ENCODE data around the gene HOXC12. TPM values are rescaled to one million over a fixed set of nuclear protein-coding genes. Genes with fewer than 3 reads are reported as not detected.

The HOXC12 gene
- total and polyA plus RNA-seq, 2 donors (not counting 1 experiment from before 2014, with no cell fraction given) = not detected

DNA sequence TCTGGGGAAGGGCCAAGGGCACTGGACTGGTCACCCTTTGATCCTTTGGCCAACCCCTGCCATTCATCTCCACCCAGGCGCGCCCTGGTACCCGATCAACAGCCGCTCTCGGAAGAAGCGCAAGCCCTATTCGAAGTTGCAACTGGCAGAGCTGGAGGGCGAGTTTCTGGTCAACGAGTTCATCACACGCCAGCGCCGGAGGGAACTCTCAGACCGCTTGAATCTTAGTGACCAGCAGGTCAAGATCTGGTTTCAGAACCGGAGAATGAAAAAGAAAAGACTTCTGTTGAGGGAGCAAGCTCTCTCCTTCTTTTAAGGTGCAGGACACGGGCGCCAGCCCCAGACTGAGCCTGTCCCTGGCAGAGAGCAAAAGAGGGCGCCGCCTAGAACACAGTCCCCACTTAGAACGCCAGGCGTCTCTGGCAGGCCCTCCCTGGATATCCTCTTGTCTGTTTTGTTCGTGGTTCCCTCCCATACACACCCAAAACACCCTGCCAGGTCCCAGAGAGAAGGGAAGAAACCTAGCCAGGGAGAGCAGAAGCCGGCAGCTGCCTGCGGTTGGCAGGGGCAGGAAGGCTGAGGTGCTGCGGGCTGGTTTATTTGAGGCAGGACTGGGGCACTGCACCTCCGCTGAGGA, 1.7 kb downstream of the HOXC12 start:
- no peaks in the 10 kb centered on the region for H3K79me2 ChIP-seq (ENCODE audit: control insufficient read depth, insufficient read depth, low read length)
- CTCF ChIA-PET = no interaction called here
- DNase-seq = peak; percentile 45
- intact Hi-C loops (cut with micrococcal nuclease) = no loop called here
- POLR2A ChIA-PET = no interaction called here
- Mint-ChIP-seq H3K27ac (peak overlapping the region; percentile 61), H3K4me3 (no peak overlapping the region), H3K27me3 (peaks cover 76% of the 10 kb centered on the region), H3K9me3 (ENCODE audit: insufficient read depth) (no peaks in the 10 kb centered on the region), H3K4me1 (peaks cover 15% of the 10 kb centered on the region)
- no peak overlapping the region for H2AFZ ChIP-seq (ENCODE audit: insufficient read depth, low read depth, low read length, poor library complexity, severe bottlenecking)
- no peak for ATAC-seq (ENCODE audit: low read depth)
- H3K4me2 ChIP-seq (replicated peaks; ENCODE audit: low read depth, low read length, poor library complexity, severe bottlenecking) = peak overlapping the region; percentile 27
- peaks cover 16 to 48% of the 10 kb centered on the region in 2 donors for H3K4me1 ChIP-seq (ENCODE audit: control insufficient read depth in 2 of 2, insufficient read depth in 2 of 2, low read length in 2 of 2)
- H3K36me3 ChIP-seq (replicated peaks in 1 of 2; ENCODE audit: control extremely low read depth in 1 of 2, control insufficient read depth in 1 of 2, extremely low read depth in 1 of 2, insufficient read depth in 2 of 2, low read length in 1 of 2) = no peaks in the 10 kb centered on the region
- no peaks in the 10 kb centered on the region for H4K20me1 ChIP-seq (ENCODE audit: control insufficient read depth, insufficient read depth, low read length, poor library complexity, severe bottlenecking)
- H3K9me3 ChIP-seq (ENCODE audit: control extremely low read depth in 1 of 3, control insufficient read depth in 2 of 3, insufficient read depth in 1 of 3, low read length in 2 of 3) = peaks cover 0 to 87% (median 11%) of the 10 kb centered on the region in 3 donors
- TF ChIP-seq, protein P1, sequence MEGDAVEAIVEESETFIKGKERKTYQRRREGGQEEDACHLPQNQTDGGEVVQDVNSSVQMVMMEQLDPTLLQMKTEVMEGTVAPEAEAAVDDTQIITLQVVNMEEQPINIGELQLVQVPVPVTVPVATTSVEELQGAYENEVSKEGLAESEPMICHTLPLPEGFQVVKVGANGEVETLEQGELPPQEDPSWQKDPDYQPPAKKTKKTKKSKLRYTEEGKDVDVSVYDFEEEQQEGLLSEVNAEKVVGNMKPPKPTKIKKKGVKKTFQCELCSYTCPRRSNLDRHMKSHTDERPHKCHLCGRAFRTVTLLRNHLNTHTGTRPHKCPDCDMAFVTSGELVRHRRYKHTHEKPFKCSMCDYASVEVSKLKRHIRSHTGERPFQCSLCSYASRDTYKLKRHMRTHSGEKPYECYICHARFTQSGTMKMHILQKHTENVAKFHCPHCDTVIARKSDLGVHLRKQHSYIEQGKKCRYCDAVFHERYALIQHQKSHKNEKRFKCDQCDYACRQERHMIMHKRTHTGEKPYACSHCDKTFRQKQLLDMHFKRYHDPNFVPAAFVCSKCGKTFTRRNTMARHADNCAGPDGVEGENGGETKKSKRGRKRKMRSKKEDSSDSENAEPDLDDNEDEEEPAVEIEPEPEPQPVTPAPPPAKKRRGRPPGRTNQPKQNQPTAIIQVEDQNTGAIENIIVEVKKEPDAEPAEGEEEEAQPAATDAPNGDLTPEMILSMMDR (IDR thresholded peaks at IDR 0.05) = no peak
- no peak for TF ChIP-seq EZH2 (IDR thresholded peaks at IDR 0.05; ENCODE audit: borderline replicate concordance, insufficient read depth, low read depth, low read length, poor library complexity, severe bottlenecking)
- 4% methylated on average over 23 of the region's 25 CpGs for WGBS (ENCODE audit: insufficient coverage)
- peaks cover 0 to 99% (median 89%) of the 10 kb centered on the region in 4 experiments for H3K27me3 ChIP-seq (replicated peaks in 1 of 4; ENCODE audit: control extremely low read depth in 1 of 4, control insufficient read depth in 3 of 4, insufficient read depth in 4 of 4, low read length in 3 of 4)
- no peak overlapping the region for H3K27ac ChIP-seq (ENCODE audit: low read length in 2 of 2)
- H3K4me3 ChIP-seq (ENCODE audit: control extremely low read depth in 1 of 5, extremely low read depth in 1 of 5, insufficient read depth in 1 of 5, low read depth in 2 of 5, low read length in 4 of 5) = no peak overlapping the region
- H3K9ac ChIP-seq (ENCODE audit: low read length) = no peak overlapping the region

DNA sequence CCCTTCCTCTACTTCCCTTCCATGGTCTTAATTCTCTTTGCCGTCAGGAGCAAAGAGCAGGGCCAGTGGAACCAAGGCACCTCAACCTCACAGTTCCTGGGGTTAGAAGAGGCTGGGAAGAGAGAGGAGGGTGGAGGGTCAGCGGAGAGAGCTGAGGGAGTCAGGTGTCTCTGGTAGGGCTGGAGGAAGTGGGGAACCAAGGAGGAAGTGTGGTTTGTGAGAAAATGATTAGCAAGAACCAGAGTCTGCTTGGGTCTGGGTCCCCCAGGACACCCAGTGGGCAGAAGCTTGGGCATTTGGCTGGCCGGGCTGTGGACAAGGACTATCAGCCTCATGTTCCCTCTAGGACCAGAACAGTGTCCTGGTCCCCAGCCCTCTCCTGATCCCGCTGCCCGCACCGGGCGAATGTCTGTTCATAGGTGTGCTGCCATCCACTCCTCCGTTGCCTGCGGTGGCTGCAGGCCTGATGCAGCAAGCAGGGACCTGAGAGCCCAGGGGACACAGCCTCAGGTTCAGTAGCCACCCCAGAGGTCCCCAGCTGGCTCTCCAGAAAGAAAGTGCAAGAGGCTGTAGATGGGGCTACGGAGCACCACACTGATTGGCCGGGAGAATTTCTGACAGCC, 2.3 kb downstream of the HOXC12 start:
- Histone ChIP-seq H4K20me1 (ENCODE audit: control insufficient read depth, insufficient read depth, low read length, poor library complexity, severe bottlenecking) (no peaks in the 10 kb centered on the region), H3K4me2 (replicated peaks; ENCODE audit: low read depth, low read length, poor library complexity, severe bottlenecking) (peak overlapping the region; percentile 27), H3K79me2 (ENCODE audit: control insufficient read depth, insufficient read depth, low read length) (no peaks in the 10 kb centered on the region), H3K27me3 (replicated peaks in 1 of 4; ENCODE audit: control extremely low read depth in 1 of 4, control insufficient read depth in 3 of 4, insufficient read depth in 4 of 4, low read length in 3 of 4) (peaks cover 1 to 99% (median 88%) of the 10 kb centered on the region in 4 experiments), H3K4me1 (ENCODE audit: control insufficient read depth in 2 of 2, insufficient read depth in 2 of 2, low read length in 2 of 2) (peaks cover 16 to 48% of the 10 kb centered on the region in 2 donors), H3K9me3 (ENCODE audit: control extremely low read depth in 1 of 3, control insufficient read depth in 2 of 3, insufficient read depth in 1 of 3, low read length in 2 of 3) (peaks cover 0 to 86% (median 10%) of the 10 kb centered on the region in 3 donors), H2AFZ (ENCODE audit: insufficient read depth, low read depth, low read length, poor library complexity, severe bottlenecking) (no peak overlapping the region), H3K9ac (ENCODE audit: low read length) (no peak overlapping the region), H3K36me3 (replicated peaks in 1 of 2; ENCODE audit: control extremely low read depth in 1 of 2, control insufficient read depth in 1 of 2, extremely low read depth in 1 of 2, insufficient read depth in 2 of 2, low read length in 1 of 2) (no peaks in the 10 kb centered on the region), H3K27ac (ENCODE audit: low read length in 2 of 2) (no peak overlapping the region), H3K4me3 (ENCODE audit: control extremely low read depth in 1 of 5, extremely low read depth in 1 of 5, insufficient read depth in 1 of 5, low read depth in 2 of 5, low read length in 4 of 5) (no peak overlapping the region)
- Mint-ChIP-seq H3K9me3 (ENCODE audit: insufficient read depth) (no peaks in the 10 kb centered on the region), H3K4me3 (no peak overlapping the region), H3K27ac (peak overlapping the region; percentile 68), H3K4me1 (peaks cover 15% of the 10 kb centered on the region), H3K27me3 (peaks cover 79% of the 10 kb centered on the region)
- CTCF ChIA-PET = no interaction called here
- no peak for TF ChIP-seq EZH2 (IDR thresholded peaks at IDR 0.05; ENCODE audit: borderline replicate concordance, insufficient read depth, low read depth, low read length, poor library complexity, severe bottlenecking)
- TF ChIP-seq, protein P1 (IDR thresholded peaks at IDR 0.05) = no peak
- peak; percentile 44 for DNase-seq
- POLR2A ChIA-PET = no interaction called here
- intact Hi-C loops (cut with micrococcal nuclease) = no loop called here
- no peak for ATAC-seq (ENCODE audit: low read depth)
- 3% methylated on average over 10 of the region's 11 CpGs for WGBS (ENCODE audit: insufficient coverage)
